ENCODE results near the gene MYLK4.
"Not testable (repeated sequence)": the region's sequence is repeated elsewhere in the genome, so short reads cannot be mapped to it uniquely, and the experiment has no call there.

GRCh38 chr6:2762868-2763267 lies 12.1 kb upstream of the MYLK4 start:
- TF ChIP-seq POLR2A, CTCF (IDR thresholded peaks at IDR 0.05): not testable (repeated sequence)

All from breast epithelium (tissue), 3 donors.